HG03520 (cell line): ENCODE results near the gene KSR1.
"Not testable (repeated sequence)": the region's sequence is repeated elsewhere in the genome, so short reads cannot be mapped to it uniquely, and the experiment has no call there.

Source experiments
- ATAC-seq: cut with Tn5 transposase; IDR thresholded peaks from one replicate; pipeline ENCODE4 v1.9.1; 2021; ENCODE audit warnings: mild to moderate bottlenecking, moderate library complexity; ENCODE audit not compliant: unreplicated experiment

Gene KSR1

GRCh38 chr17:27670791-27671590 lies 214.7 kb downstream of the KSR1 start:
- ATAC-seq = no peak

GRCh38 chr17:27671591-27671910 lies 215.3 kb downstream of the KSR1 start:
- no peak for ATAC-seq

DNA sequence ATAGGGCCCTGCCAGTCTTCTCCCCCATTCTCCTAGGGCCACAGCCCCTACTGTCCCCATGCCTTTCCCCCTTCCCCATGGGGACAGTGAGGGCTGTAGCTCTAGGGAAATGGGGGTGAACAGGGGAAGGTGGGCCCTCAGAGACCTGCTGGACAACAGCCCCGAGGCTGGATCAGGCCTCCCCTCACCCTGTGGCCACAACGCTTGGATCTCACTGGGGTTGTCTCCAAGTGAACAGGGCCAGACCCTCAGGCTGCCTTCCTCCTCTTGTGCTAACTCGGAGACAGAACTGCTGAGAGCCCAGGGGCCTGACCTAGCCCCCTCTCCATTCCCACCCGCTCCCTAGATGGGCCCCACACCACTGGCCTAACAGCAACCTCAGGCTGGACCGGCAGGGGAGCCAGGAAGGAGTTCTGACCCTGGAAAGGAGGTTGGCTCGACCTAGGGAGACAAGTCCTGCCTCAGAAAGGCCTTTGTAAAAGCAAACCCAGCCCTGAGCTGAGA lies 215.8 kb downstream of the KSR1 start:
- not testable (repeated sequence) for ATAC-seq

DNA sequence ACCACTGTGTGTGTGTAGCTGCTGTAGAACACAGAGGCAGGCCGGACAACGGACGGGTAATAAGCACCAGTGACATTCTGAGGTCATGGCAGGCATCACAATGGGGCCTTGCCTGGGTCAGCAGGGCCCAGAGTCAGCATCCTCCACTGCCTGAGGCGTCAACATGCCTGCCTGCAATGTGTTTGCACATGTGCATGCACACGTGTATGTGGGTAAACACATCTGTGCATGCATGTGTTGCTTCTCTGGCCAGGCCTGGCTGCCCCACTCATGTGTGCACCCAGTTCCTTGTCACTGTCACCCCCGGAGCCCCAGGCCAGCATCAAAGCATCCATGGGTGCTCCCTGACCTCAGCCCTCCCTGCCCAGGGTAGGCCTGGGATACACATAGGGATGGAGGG lies 218.1 kb downstream of the KSR1 start:
- ATAC-seq = no peak
